Vagina (tissue), 2 donors: Measurements from ENCODE around the gene DST. TPM values are rescaled to one million over a fixed set of nuclear protein-coding genes. Genes with fewer than 3 reads are reported as not detected.

Source experiments
- DNase-seq, 2 donors: peaks; one replicate each; pipeline ENCODE4 v3.0.0-alpha.2; 2017; ENCODE audit errors: extremely low spot score in 2 of 2
- H3K27ac ChIP-seq: fragments of 200-600 bp; sonication (generic); one replicate; pipeline ENCODE4 v1.5.1; 2019
- H3K27me3 ChIP-seq: fragments of 200-600 bp; sonication (generic); one replicate; pipeline ENCODE4 v1.5.1; 2019
- H3K36me3 ChIP-seq, 2 donors: fragments of 200-600 bp; sonication (generic); one replicate each; pipeline ENCODE4 v1.5.1; 2017 to 2019
- H3K4me1 ChIP-seq: fragments of 200-600 bp; sonication (generic); one replicate; pipeline ENCODE4 v1.5.1; 2019
- H3K4me3 ChIP-seq, 2 donors: fragments of 200-600 bp; sonication (generic); 1 replicate in 1 of 2; 2 replicates in 1 of 2; pipeline ENCODE4 v1.5.1; 2016 to 2019
- H3K9me3 ChIP-seq: fragments of 200-600 bp; sonication (generic); one replicate; pipeline ENCODE4 v1.5.1; 2019
- POLR2A ChIP-seq, 2 donors: fragments of 450-650 bp; IDR thresholded peaks; one replicate each; pipeline ENCODE4 v1.6.1; 2017; ENCODE audit warnings: antibody characterized with exemption in 2 of 2, mild to moderate bottlenecking in 2 of 2, moderate library complexity in 2 of 2
- POLR2AphosphoS5 ChIP-seq, 2 donors: sonication (generic); formaldehyde crosslinking; IDR thresholded peaks; one replicate each; pipeline ENCODE4 v1.9.0; 2017; ENCODE audit warnings: antibody characterized with exemption in 2 of 2, mild to moderate bottlenecking in 2 of 2, low read depth in 1 of 2; ENCODE audit not compliant: insufficient read depth in 1 of 2
- intact Hi-C: fragments of 100-400 bp; cut with DNase I; formaldehyde crosslinking; loops from one replicate; pipeline ENCODE4 v1.15.1; 2023
- total RNA-seq: library from RNA; depleted of rRNA; stranded (reverse); fragments of >200 nt; gene quantifications from one replicate; pipeline ENCODE4 v1.2.3, GENCODE V29; 2016
- TF ChIP-seq, protein P1 (sequence below), 3 experiments: fragments of 450-650 bp in 2 of 3; fragments of 200-600 bp in 1 of 3; sonication (generic) in 1 of 3; IDR thresholded peaks; one replicate each; pipeline ENCODE4 v1.5.1; 2017 to 2019; ENCODE audit warnings: antibody characterized with exemption in 3 of 3, mild to moderate bottlenecking in 2 of 3, moderate library complexity in 2 of 3

The DST gene
- total RNA-seq, 1 donor from 2014 or later = 460 TPM

DNA sequence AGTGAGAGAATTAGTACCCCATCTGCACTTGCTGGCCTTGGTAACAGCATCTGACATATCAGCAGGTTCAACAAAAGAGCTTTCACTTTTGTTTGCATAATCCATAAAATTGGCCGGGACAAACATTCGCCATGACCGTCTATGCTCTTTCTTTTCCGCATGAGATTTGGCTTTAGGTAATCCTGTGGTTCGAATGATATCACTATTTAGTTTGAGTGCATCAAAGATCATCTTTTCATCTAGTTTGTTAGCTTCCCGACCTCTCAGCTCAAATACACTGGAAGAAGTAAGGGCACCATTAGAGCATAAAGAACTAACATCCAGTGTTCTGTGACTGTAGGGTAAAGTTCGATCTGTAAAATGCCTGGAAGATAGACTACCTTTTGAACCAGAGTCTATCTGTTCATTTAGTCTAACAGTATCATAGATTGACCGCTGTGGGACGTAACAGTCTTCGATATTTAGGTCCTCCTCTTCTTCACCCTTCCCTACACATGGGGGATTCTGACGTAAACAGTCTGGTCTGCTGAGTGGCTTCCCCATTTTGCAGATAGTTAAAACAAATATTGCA, 101.6 kb downstream of the DST start:
- no peak for TF ChIP-seq POLR2AphosphoS5 (IDR thresholded peaks at IDR 0.05; ENCODE audit: insufficient read depth in 1 of 2, low read depth in 1 of 2)
- TF ChIP-seq, protein P1, sequence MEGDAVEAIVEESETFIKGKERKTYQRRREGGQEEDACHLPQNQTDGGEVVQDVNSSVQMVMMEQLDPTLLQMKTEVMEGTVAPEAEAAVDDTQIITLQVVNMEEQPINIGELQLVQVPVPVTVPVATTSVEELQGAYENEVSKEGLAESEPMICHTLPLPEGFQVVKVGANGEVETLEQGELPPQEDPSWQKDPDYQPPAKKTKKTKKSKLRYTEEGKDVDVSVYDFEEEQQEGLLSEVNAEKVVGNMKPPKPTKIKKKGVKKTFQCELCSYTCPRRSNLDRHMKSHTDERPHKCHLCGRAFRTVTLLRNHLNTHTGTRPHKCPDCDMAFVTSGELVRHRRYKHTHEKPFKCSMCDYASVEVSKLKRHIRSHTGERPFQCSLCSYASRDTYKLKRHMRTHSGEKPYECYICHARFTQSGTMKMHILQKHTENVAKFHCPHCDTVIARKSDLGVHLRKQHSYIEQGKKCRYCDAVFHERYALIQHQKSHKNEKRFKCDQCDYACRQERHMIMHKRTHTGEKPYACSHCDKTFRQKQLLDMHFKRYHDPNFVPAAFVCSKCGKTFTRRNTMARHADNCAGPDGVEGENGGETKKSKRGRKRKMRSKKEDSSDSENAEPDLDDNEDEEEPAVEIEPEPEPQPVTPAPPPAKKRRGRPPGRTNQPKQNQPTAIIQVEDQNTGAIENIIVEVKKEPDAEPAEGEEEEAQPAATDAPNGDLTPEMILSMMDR (IDR thresholded peaks at IDR 0.05) = no peak
- TF ChIP-seq POLR2A (IDR thresholded peaks at IDR 0.05) = no peak
- Histone ChIP-seq H3K9me3 (no peaks in the 10 kb centered on the region), H3K27ac (peak overlapping the region; percentile 94), H3K4me1 (peaks cover 33% of the 10 kb centered on the region), H3K27me3 (no peaks in the 10 kb centered on the region), H3K4me3 (peak overlapping the region; percentile 62 to 66), H3K36me3 (peaks cover 0 to 5% of the 10 kb centered on the region in 2 donors)
- intact Hi-C loops = no loop called here
- no peak for DNase-seq

DNA sequence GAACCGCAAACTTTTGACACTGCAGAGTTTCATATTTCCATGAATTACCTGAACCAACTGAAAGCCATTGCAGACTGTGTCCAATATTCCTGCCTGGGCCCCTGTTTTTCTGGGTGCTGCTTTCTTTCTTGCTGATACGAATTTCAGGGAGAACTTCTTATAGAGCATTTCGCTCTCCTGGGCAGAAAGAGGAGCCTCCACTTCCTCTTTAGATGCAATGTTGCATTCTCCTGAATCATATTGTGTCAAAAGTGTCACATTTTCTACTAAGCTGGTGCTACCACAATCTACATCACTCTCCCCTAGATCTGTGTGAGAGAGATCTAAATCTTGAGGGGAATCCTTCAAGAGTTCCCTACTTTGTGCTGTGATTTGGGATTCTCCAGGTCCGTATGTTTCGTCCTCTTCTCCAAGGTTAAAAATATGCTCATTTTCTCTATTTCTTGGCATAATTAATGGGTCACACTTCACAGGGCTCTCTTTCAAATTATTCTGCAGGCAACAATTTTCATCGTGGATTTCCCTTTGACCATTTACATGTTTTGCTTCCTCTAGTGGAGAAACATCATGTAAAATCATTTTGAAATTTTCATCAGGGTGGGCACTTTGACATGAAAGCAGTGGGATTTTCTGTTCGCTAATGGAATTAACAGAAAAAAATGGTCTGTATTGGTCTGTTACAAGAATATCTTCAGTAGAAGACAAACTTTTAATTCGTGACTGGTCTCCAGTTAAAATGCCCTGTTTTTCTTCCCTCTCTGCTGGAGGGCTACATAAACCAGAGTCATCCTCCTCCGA, 102.3 kb downstream of the DST start:
- Histone ChIP-seq H3K36me3 (peaks cover 0 to 12% of the 10 kb centered on the region in 2 donors), H3K4me1 (peaks cover 40% of the 10 kb centered on the region), H3K27me3 (no peaks in the 10 kb centered on the region), H3K9me3 (no peaks in the 10 kb centered on the region), H3K27ac (peak overlapping the region; percentile 94), H3K4me3 (peak overlapping the region; percentile 62 to 66)
- DNase-seq = no peak
- no peak for TF ChIP-seq POLR2AphosphoS5 (IDR thresholded peaks at IDR 0.05; ENCODE audit: insufficient read depth in 1 of 2, low read depth in 1 of 2)
- intact Hi-C loops = no loop called here

DNA sequence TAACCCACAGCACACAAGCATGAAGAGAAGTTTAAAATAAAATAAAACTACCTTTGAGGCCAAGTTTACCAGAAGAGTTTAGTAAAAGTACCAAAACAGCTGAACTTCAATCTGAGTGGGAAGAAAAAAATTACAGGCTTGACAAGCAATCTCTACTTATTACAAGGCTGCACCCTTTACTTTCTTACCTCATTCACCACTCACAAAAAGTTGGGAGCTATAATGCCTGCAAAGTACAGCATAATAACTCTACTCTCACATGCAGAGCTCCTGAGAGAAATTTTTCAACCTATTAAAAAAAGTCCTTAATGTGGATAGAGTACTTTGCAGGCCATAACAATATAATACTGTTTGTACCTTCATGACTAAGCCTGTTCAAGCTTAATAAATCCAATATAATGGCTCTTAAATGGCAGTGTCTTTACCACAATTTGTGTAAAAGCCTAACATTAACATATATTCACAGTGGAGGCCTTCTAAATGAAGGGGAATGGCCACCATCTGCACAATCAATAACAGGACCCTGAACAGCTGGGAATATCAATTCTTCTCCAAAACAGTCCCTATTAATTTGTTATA, 103.1 kb downstream of the DST start:
- intact Hi-C loops = no loop called here
- no peak for TF ChIP-seq POLR2AphosphoS5 (IDR thresholded peaks at IDR 0.05; ENCODE audit: insufficient read depth in 1 of 2, low read depth in 1 of 2)
- no peak for TF ChIP-seq POLR2A (IDR thresholded peaks at IDR 0.05)
- TF ChIP-seq, protein P1 (IDR thresholded peaks at IDR 0.05) = no peak
- Histone ChIP-seq H3K4me1 (peaks cover 48% of the 10 kb centered on the region), H3K36me3 (peaks cover 0 to 20% of the 10 kb centered on the region in 2 donors), H3K9me3 (no peaks in the 10 kb centered on the region), H3K27ac (peak overlapping the region; percentile 94), H3K27me3 (no peaks in the 10 kb centered on the region), H3K4me3 (peak overlapping the region; percentile 62 to 66)
- DNase-seq = no peak

DNA sequence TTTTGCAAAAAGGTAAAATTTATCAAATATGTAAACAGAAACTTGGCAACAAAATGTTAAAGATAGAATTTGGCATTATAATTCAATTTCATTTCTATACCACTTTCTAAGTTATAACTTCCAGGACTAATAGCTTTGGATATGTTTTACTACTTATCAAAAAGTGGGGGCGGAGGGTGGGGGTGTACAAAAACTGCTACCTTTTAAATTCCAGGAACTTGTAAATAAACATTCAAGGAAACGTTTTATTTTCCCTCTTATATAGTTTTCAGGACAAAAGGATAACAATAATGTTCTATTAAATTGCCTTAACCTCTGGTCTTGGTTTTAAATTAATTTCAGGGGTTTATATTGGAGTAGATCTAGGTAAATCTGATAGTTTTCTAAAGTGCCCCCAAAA, 103.8 kb downstream of the DST start:
- TF ChIP-seq, protein P1 (IDR thresholded peaks at IDR 0.05) = no peak
- TF ChIP-seq POLR2AphosphoS5 (IDR thresholded peaks at IDR 0.05; ENCODE audit: insufficient read depth in 1 of 2, low read depth in 1 of 2) = no peak
- TF ChIP-seq POLR2A (IDR thresholded peaks at IDR 0.05) = no peak
- Histone ChIP-seq H3K36me3 (peaks cover 0 to 25% of the 10 kb centered on the region in 2 donors), H3K4me3 (peak overlapping the region; percentile 62 to 66), H3K4me1 (peaks cover 48% of the 10 kb centered on the region), H3K27me3 (no peaks in the 10 kb centered on the region), H3K27ac (peak overlapping the region; percentile 94), H3K9me3 (no peaks in the 10 kb centered on the region)
- no peak for DNase-seq
- intact Hi-C loops = no loop called here

DNA sequence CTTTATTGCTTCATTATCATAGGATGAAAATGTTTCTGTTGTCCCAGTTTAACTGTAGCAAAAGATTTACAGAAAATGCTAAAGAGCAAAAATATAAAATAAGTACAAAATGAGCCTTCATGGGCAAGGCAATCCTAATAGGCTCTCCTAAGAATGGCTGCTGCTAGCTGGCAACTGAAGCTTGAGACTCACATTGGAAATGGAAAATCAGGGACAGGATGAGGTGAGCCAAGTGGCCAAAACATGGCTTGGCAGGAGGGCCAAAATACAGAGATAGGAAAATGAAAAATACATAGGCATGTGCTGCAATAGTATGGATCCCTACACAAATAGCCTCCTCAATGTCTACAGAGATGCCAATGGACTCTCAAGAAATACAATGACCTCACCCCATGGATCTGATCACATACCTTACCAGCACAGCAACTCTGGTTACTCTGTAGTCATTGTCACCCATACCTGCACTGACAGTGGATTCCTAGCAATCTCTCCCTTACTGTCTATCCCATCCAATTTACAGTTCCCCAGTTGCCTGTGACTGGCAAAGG, 105.4 kb downstream of the DST start:
- Histone ChIP-seq H3K27me3 (no peaks in the 10 kb centered on the region), H3K4me1 (peaks cover 60% of the 10 kb centered on the region), H3K36me3 (peaks cover 0 to 38% of the 10 kb centered on the region in 2 donors), H3K9me3 (no peaks in the 10 kb centered on the region), H3K27ac (peak overlapping the region; percentile 94), H3K4me3 (peak overlapping the region; percentile 62 to 66)
- no peak for DNase-seq
- intact Hi-C loops = no loop called here
- TF ChIP-seq POLR2A (IDR thresholded peaks at IDR 0.05) (no peak), POLR2AphosphoS5 (IDR thresholded peaks at IDR 0.05; ENCODE audit: insufficient read depth in 1 of 2, low read depth in 1 of 2) (no peak)
- TF ChIP-seq, protein P1 (IDR thresholded peaks at IDR 0.05) = no peak
